Measurements from ENCODE around the gene LRBA.
A peak's percentile ranks its signal among the peaks of the same experiment; 100 is the strongest.

Gene LRBA

GRCh38 chr4:150875367-150875766, 139.7 kb downstream of the LRBA start:
- DNase-seq (ENCODE audit: low read depth), result no peak

GRCh38 chr4:150874338-150875226, 140.5 kb downstream of the LRBA start:
- no peak for DNase-seq (ENCODE audit: low read depth)

GRCh38 chr4:150867148-150867547, 147.9 kb downstream of the LRBA start:
- DNase-seq (ENCODE audit: low read depth), result peak; percentile 29

GRCh38 chr4:150863456-150863855, 151.6 kb downstream of the LRBA start:
- no peak for DNase-seq (ENCODE audit: low read depth)

GRCh38 chr4:150862829-150863228, 152.3 kb downstream of the LRBA start:
- DNase-seq (ENCODE audit: low read depth), result no peak

GRCh38 chr4:150859453-150859852, 155.6 kb downstream of the LRBA start:
- no peak for DNase-seq (ENCODE audit: low read depth)

- DNase-seq (ENCODE audit: low read depth), result no peak
Measured at GRCh38 chr4:150855981-150856510, 159.0 kb downstream of the LRBA start.

GRCh38 chr4:150854600-150854999, 160.5 kb downstream of the LRBA start:
- DNase-seq (ENCODE audit: low read depth), result no peak

GRCh38 chr4:150853882-150854281, 161.2 kb downstream of the LRBA start:
- DNase-seq (ENCODE audit: low read depth), result no peak

- DNase-seq (ENCODE audit: low read depth), result no peak
Measured at GRCh38 chr4:150852216-150852615, 162.9 kb downstream of the LRBA start.

- DNase-seq (ENCODE audit: low read depth), result no peak
Measured at GRCh38 chr4:150849016-150849415, 166.1 kb downstream of the LRBA start.

GRCh38 chr4:150828159-150828558, 186.9 kb downstream of the LRBA start:
- no peak for DNase-seq (ENCODE audit: low read depth)

GRCh38 chr4:150827226-150827625, 187.9 kb downstream of the LRBA start:
- no peak for DNase-seq (ENCODE audit: low read depth)

GRCh38 chr4:150826306-150826705, 188.8 kb downstream of the LRBA start:
- DNase-seq (ENCODE audit: low read depth), result peak; percentile 64

GRCh38 chr4:150822407-150822806, 192.7 kb downstream of the LRBA start:
- DNase-seq (ENCODE audit: low read depth), result no peak

- no peak for DNase-seq (ENCODE audit: low read depth)
Measured at GRCh38 chr4:150821641-150822040, 193.4 kb downstream of the LRBA start.

GRCh38 chr4:150820409-150820808, 194.7 kb downstream of the LRBA start:
- DNase-seq (ENCODE audit: low read depth), result no peak

- no peak for DNase-seq (ENCODE audit: low read depth)
Measured at GRCh38 chr4:150818661-150819060, 196.4 kb downstream of the LRBA start.

GRCh38 chr4:150817804-150818528, 197.1 kb downstream of the LRBA start:
- DNase-seq (ENCODE audit: low read depth), result no peak

- DNase-seq (ENCODE audit: low read depth), result no peak
Measured at GRCh38 chr4:150817017-150817416, 198.1 kb downstream of the LRBA start.

- no peak for DNase-seq (ENCODE audit: low read depth)
Measured at GRCh38 chr4:150816491-150816890, 198.6 kb downstream of the LRBA start.

GRCh38 chr4:150814873-150815272, 200.2 kb downstream of the LRBA start:
- no peak for DNase-seq (ENCODE audit: low read depth)

All from CMK (cell line).